Panc1 (cell line): ENCODE results near the gene MTURN. TPM values are rescaled to one million over a fixed set of nuclear protein-coding genes. Genes with fewer than 3 reads are reported as not detected.

Experiments used
- ATAC-seq: fragments of 200-7000 bp; cut with Tn5 transposase; 2 replicates; pipeline ENCODE4 v1.9.1; 2020; ENCODE audit warnings: mild to moderate bottlenecking, moderate library complexity
- BruUV-seq: library from RNA; stranded (reverse); fragments of 400-500 nt; replicated peaks from 2 replicates; lab custom pipeline; 2021; lab: Mats Ljungman, UMichigan
- CTCF ChIA-PET: fragments of 300-600 bp; sonication (Branson Sonifier 250); formaldehyde crosslinking; loops from one replicate; lab custom pipeline; 2022; ENCODE audit warnings: antibody characterized with exemption; lab: Charles Lee
- POLR2A ChIA-PET: fragments of 300-600 bp; sonication (Branson Sonifier 250); formaldehyde crosslinking; loops from one replicate; lab custom pipeline; 2022; ENCODE audit warnings: antibody characterized with exemption; lab: Charles Lee
- DNase-seq: peaks from one replicate; pipeline ENCODE4 v3.0.0-alpha.2; 2010; ENCODE audit warnings: low read depth, low spot score
- H3K27ac ChIP-seq: 2 replicates; pipeline ENCODE4 v1.5.1; 2011; ENCODE audit warnings: mild to moderate bottlenecking, low read length, inconsistent platforms
- H3K27me3 ChIP-seq: fragments of 200-500 bp; sonication (Bioruptor generic); 2 replicates; pipeline ENCODE4 v1.6.0; 2014; ENCODE audit warnings: low read length, inconsistent platforms; ENCODE audit not compliant: control insufficient read depth, insufficient read depth
- H3K36me3 ChIP-seq: fragments of 200-500 bp; sonication (Bioruptor generic); 2 replicates; pipeline ENCODE4 v1.5.1; 2014; ENCODE audit warnings: inconsistent platforms, mild to moderate bottlenecking, low read length, moderate library complexity; ENCODE audit not compliant: control insufficient read depth, insufficient read depth
- H3K4me1 ChIP-seq: 2 replicates; pipeline ENCODE4 v1.5.1; 2011; ENCODE audit warnings: inconsistent platforms, mild to moderate bottlenecking, low read length, moderate library complexity; ENCODE audit not compliant: control insufficient read depth, insufficient read depth
- H3K4me3 ChIP-seq, 2 experiments: 2 replicates each; pipeline ENCODE4 v1.5.1; 2011 to 2012; ENCODE audit warnings: low read depth in 2 of 2, low read length in 2 of 2, mild to moderate bottlenecking in 2 of 2, inconsistent platforms in 1 of 2, moderate library complexity in 1 of 2
- H3K9me3 ChIP-seq: fragments of 200-500 bp; sonication (Bioruptor generic); 2 replicates; pipeline ENCODE4 v1.5.1; 2014; ENCODE audit warnings: low read depth, mild to moderate bottlenecking, inconsistent platforms, low read length, moderate library complexity; ENCODE audit not compliant: control insufficient read depth, insufficient read depth
- POLR2AphosphoS5 ChIP-seq: IDR thresholded peaks from 2 replicates; pipeline ENCODE4 v1.6.1; 2012; ENCODE audit warnings: mild to moderate bottlenecking, low read depth, low read length, moderate library complexity
- SIN3A ChIP-seq: IDR thresholded peaks from 2 replicates; pipeline ENCODE4 v1.6.1; 2012; ENCODE audit warnings: low read depth, mild to moderate bottlenecking, low read length, moderate library complexity, borderline replicate concordance; ENCODE audit not compliant: insufficient read depth
- TCF7L2 ChIP-seq: IDR thresholded peaks from 2 replicates; pipeline ENCODE4 v1.6.1; 2011; ENCODE audit warnings: mild to moderate bottlenecking, low read depth, low read length, inconsistent platforms
- in situ Hi-C: cut with HindIII; loops from 2 replicates; pipeline ENCODE4 v1.10.0; 2016; ENCODE audit warnings: low sequenced_read_pairs, low pct_unique_long_range_greater_than_20kb
- intact Hi-C: fragments of 100-400 bp; cut with micrococcal nuclease; formaldehyde crosslinking; loops from one replicate; pipeline ENCODE4 v1.10.0; 2022; ENCODE audit not compliant: unreplicated experiment
- total RNA-seq: library from RNA; stranded (reverse); gene quantifications from one replicate; pipeline ENCODE4 v1.2.1, GENCODE V29; 2021; ENCODE audit not compliant: unreplicated experiment
- TF ChIP-seq, protein P1 (sequence below): fragments of 450-650 bp; IDR thresholded peaks from 2 replicates; pipeline ENCODE4 v1.5.1; 2017; ENCODE audit warnings: mild to moderate bottlenecking
- TF ChIP-seq, protein P2 (sequence below), 2 experiments: IDR thresholded peaks; 2 replicates each; pipeline ENCODE4 v1.6.1; 2011 to 2012; ENCODE audit warnings: low read depth in 2 of 2, control low read depth in 1 of 2, low read length in 1 of 2, mild to moderate bottlenecking in 1 of 2, moderate library complexity in 1 of 2; ENCODE audit not compliant: insufficient read depth in 1 of 2

Gene MTURN
- total RNA-seq, 1 experiment from 2014 or later = 1.2 TPM

DNA sequence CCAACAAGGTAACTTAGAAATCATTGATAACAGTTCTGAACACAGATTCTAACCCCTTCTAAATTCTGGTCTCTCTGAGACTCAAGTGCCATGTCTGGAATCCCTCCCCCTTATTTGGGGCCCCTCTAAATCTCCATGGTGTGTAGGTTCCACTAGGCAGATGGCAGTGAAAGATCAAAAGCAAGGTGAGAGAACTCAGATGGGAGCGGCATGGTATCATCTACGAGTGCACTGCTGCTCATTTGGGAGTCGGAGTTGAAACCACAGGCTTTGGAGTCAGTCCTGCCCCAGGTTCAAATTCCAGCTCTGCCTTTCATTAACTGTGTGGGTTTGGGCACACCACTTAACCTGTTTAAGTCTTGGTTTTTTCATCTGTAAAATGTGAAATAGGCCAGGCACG lies 72.6 kb downstream of the MTURN start:
- no peaks in the 10 kb centered on the region for H3K36me3 ChIP-seq
- no TSS peak for BruUV-seq
- intact Hi-C loops = no loop called here
- TF ChIP-seq POLR2AphosphoS5 (no peak), TCF7L2 (no peak), SIN3A (no peak)
- TF ChIP-seq, protein P1, sequence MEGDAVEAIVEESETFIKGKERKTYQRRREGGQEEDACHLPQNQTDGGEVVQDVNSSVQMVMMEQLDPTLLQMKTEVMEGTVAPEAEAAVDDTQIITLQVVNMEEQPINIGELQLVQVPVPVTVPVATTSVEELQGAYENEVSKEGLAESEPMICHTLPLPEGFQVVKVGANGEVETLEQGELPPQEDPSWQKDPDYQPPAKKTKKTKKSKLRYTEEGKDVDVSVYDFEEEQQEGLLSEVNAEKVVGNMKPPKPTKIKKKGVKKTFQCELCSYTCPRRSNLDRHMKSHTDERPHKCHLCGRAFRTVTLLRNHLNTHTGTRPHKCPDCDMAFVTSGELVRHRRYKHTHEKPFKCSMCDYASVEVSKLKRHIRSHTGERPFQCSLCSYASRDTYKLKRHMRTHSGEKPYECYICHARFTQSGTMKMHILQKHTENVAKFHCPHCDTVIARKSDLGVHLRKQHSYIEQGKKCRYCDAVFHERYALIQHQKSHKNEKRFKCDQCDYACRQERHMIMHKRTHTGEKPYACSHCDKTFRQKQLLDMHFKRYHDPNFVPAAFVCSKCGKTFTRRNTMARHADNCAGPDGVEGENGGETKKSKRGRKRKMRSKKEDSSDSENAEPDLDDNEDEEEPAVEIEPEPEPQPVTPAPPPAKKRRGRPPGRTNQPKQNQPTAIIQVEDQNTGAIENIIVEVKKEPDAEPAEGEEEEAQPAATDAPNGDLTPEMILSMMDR = no peak
- TF ChIP-seq, protein P2, sequence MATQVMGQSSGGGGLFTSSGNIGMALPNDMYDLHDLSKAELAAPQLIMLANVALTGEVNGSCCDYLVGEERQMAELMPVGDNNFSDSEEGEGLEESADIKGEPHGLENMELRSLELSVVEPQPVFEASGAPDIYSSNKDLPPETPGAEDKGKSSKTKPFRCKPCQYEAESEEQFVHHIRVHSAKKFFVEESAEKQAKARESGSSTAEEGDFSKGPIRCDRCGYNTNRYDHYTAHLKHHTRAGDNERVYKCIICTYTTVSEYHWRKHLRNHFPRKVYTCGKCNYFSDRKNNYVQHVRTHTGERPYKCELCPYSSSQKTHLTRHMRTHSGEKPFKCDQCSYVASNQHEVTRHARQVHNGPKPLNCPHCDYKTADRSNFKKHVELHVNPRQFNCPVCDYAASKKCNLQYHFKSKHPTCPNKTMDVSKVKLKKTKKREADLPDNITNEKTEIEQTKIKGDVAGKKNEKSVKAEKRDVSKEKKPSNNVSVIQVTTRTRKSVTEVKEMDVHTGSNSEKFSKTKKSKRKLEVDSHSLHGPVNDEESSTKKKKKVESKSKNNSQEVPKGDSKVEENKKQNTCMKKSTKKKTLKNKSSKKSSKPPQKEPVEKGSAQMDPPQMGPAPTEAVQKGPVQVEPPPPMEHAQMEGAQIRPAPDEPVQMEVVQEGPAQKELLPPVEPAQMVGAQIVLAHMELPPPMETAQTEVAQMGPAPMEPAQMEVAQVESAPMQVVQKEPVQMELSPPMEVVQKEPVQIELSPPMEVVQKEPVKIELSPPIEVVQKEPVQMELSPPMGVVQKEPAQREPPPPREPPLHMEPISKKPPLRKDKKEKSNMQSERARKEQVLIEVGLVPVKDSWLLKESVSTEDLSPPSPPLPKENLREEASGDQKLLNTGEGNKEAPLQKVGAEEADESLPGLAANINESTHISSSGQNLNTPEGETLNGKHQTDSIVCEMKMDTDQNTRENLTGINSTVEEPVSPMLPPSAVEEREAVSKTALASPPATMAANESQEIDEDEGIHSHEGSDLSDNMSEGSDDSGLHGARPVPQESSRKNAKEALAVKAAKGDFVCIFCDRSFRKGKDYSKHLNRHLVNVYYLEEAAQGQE (IDR thresholded peaks at IDR 0.05; ENCODE audit: insufficient read depth in 1 of 2, low read depth in 2 of 2, low read length in 1 of 2) = no peak
- H3K9me3 ChIP-seq = no peaks in the 10 kb centered on the region
- ChIA-PET POLR2A (interaction anchor here (0.7 kb wide), 1 partner anchor 33 kb away, joined by 4 read pairs; no protein-coding TSS in a partner anchor), CTCF (no interaction called here)
- no peak for DNase-seq
- in situ Hi-C loops = no loop called here
- no peak overlapping the region for H3K4me3 ChIP-seq
- H3K27ac ChIP-seq = no peak overlapping the region
- no peaks in the 10 kb centered on the region for H3K27me3 ChIP-seq
- peaks cover 4% of the 10 kb centered on the region; the same call in 1 of the 2 replicates for H3K4me1 ChIP-seq
- no peak for ATAC-seq

DNA sequence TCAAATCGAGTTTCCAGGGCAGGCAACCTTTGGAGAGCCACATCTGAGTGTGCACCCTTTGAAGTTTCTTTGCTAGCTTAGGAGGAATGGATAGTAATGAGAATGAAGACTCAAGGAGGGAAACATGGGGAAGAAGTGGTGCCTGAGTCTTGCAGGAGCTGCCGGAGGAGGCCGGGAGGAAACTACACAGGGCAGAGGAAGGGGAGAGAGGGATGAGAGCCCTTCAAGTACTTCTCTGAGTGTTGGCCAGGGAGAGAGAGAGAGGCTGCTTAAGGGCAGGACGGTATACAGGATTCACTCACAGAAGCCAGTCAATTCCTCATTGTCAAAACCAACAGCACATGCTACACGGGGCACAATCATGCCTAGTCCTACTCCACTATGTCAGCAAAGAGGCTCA lies 75.2 kb downstream of the MTURN start:
- Histone ChIP-seq H3K4me1 (peaks cover 4% of the 10 kb centered on the region; the same call in 1 of the 2 replicates), H3K27ac (no peak overlapping the region), H3K36me3 (no peaks in the 10 kb centered on the region), H3K27me3 (peaks cover 5% of the 10 kb centered on the region; the same call in 1 of the 2 replicates), H3K4me3 (no peak overlapping the region), H3K9me3 (no peaks in the 10 kb centered on the region)
- no peak for DNase-seq
- ATAC-seq = no peak
- intact Hi-C loops (no loop called here), in situ Hi-C loops (no loop called here)
- CTCF ChIA-PET = no interaction called here
- TF ChIP-seq, protein P2 (IDR thresholded peaks at IDR 0.05; ENCODE audit: insufficient read depth in 1 of 2, low read depth in 2 of 2, low read length in 1 of 2) = no peak
- no peak for TF ChIP-seq POLR2AphosphoS5
- TF ChIP-seq TCF7L2 = no peak
- TF ChIP-seq SIN3A = no peak
- TF ChIP-seq, protein P1 = no peak
- BruUV-seq = no TSS peak
- POLR2A ChIA-PET = no interaction called here
